GM10266 (cell line): Measurements from ENCODE around the gene AGMO.
"Not testable (repeated sequence)": the region's sequence is repeated elsewhere in the genome, so short reads cannot be mapped to it uniquely, and the experiment has no call there.

Experiments used
- DNase-seq: peaks from one replicate; pipeline ENCODE4 v3.0.0; 2012; ENCODE audit errors: extremely low spot score
- CTCF ChIP-seq: IDR thresholded peaks from 2 replicates; pipeline ENCODE4 v1.5.1; 2012; ENCODE audit warnings: mild to moderate bottlenecking, low read depth; ENCODE audit not compliant: control insufficient read depth, insufficient read depth; ENCODE audit errors: missing control alignments

Gene AGMO

GRCh38 chr7:15309872-15310271 lies 251.9 kb downstream of the AGMO start:
- DNase-seq: no peak
- TF ChIP-seq CTCF: no peak

- no peak for DNase-seq
- TF ChIP-seq CTCF: no peak
Measured at GRCh38 chr7:15308821-15309220, 253.0 kb downstream of the AGMO start.

- no peak for DNase-seq
- TF ChIP-seq CTCF: no peak
Measured at GRCh38 chr7:15306296-15306695, 255.5 kb downstream of the AGMO start.

GRCh38 chr7:15305002-15305600 lies 256.7 kb downstream of the AGMO start:
- peak; percentile 9 for DNase-seq
- peak; percentile 59 for TF ChIP-seq CTCF

GRCh38 chr7:15303357-15303756 lies 258.5 kb downstream of the AGMO start:
- no peak for DNase-seq
- no peak for TF ChIP-seq CTCF

- DNase-seq: not testable (repeated sequence)
Measured at GRCh38 chr7:15300986-15301385, 260.8 kb downstream of the AGMO start.

- no peak for TF ChIP-seq CTCF
- no peak for DNase-seq
Measured at GRCh38 chr7:15292138-15292537, 269.7 kb downstream of the AGMO start.

- no peak for DNase-seq
- TF ChIP-seq CTCF: no peak
Measured at GRCh38 chr7:15291699-15292098, 270.1 kb downstream of the AGMO start.
